Endodermal cell (in vitro differentiated cells): Measurements from ENCODE around the gene ABCF3. TPM values are rescaled to one million over a fixed set of nuclear protein-coding genes. Genes with fewer than 3 reads are reported as not detected.
A peak's percentile ranks its signal among the peaks of the same experiment; 100 is the strongest.

Experiments
- DNase-seq: peaks from one replicate; pipeline ENCODE4 v3.0.0-alpha.2; 2017
- H3K27ac ChIP-seq: 2 replicates; pipeline ENCODE4 v1.5.1; 2013; ENCODE audit warnings: mild to moderate bottlenecking, low read depth, low read length, moderate library complexity
- H3K27me3 ChIP-seq: 2 replicates; pipeline ENCODE4 v1.6.1; 2013; ENCODE audit warnings: mild to moderate bottlenecking, low read length, moderate library complexity; ENCODE audit not compliant: insufficient read depth, control insufficient read depth, poor library complexity, severe bottlenecking
- H3K36me3 ChIP-seq: 2 replicates; pipeline ENCODE4 v1.7.0; 2013; ENCODE audit warnings: mild to moderate bottlenecking, low read length, moderate library complexity; ENCODE audit not compliant: control insufficient read depth, insufficient read depth
- H3K4me1 ChIP-seq: one replicate; pipeline ENCODE4 v1.7.0; 2013; ENCODE audit warnings: low read length; ENCODE audit not compliant: control insufficient read depth, insufficient read depth
- H3K4me3 ChIP-seq: 2 replicates; pipeline ENCODE4 v1.5.1; 2013; ENCODE audit warnings: mild to moderate bottlenecking, low read length, moderate library complexity
- H3K9ac ChIP-seq: 2 replicates; pipeline ENCODE4 v1.6.1; 2013; ENCODE audit warnings: mild to moderate bottlenecking, low read length, moderate library complexity; ENCODE audit not compliant: poor library complexity, severe bottlenecking; ENCODE audit errors: extremely low read depth
- H3K9me3 ChIP-seq: 2 replicates; pipeline ENCODE4 v1.6.1; 2013; ENCODE audit warnings: mild to moderate bottlenecking, low read length, moderate library complexity; ENCODE audit not compliant: control insufficient read depth
- H3K27ac Mint-ChIP-seq: 2 replicates; pipeline ENCODE4 v1.8.0; 2020; ENCODE audit warnings: mixed read lengths
- H3K27me3 Mint-ChIP-seq: 2 replicates; pipeline ENCODE4 v1.8.0; 2021; ENCODE audit warnings: mild to moderate bottlenecking, mixed read lengths; ENCODE audit not compliant: insufficient read depth
- H3K36me3 Mint-ChIP-seq: 2 replicates; pipeline ENCODE4 v1.8.0; 2020; ENCODE audit warnings: low read depth, mixed read lengths
- H3K4me1 Mint-ChIP-seq: 2 replicates; pipeline ENCODE4 v1.8.0; 2020; ENCODE audit warnings: mixed read lengths
- H3K4me3 Mint-ChIP-seq: 2 replicates; pipeline ENCODE4 v1.8.0; 2020; ENCODE audit warnings: mild to moderate bottlenecking, moderate library complexity, mixed read lengths
- H3K9me3 Mint-ChIP-seq: 2 replicates; pipeline ENCODE4 v1.8.0; 2020; ENCODE audit warnings: mild to moderate bottlenecking, mixed read lengths
- CTCF ChIP-seq: fragments of 200-600 bp; sonication (generic); conservative IDR thresholded peaks from 2 replicates; pipeline ENCODE4 v1.5.0; 2021; ENCODE audit warnings: antibody characterized with exemption, mild to moderate bottlenecking
- WGBS, 2 experiments: methylation state at CpG; one replicate each; pipeline versions ENCODE4 v1.1.5 to v1.1.7; 2013; ENCODE audit warnings: missing lambda C conversion rate in 2 of 2, mixed read lengths in 1 of 2; ENCODE audit not compliant: insufficient coverage in 1 of 2, insufficient read length in 1 of 2; 5-methylcytosine and 5-hydroxymethylcytosine counted together
- total RNA-seq, 2 donors: library from RNA; stranded (reverse); fragmentation: NEBNext Ultra II Directional in 1 of 2; extraction: Animal tissue kit (Norgen Biotek cat#: 25700) in 1 of 2; gene quantifications; 2 replicates in 1 of 2; 3 replicates in 1 of 2; pipeline ENCODE4 v1.2.1, GENCODE V29; 2021

ABCF3 gene
- total RNA-seq, 2 donors from 2014 or later: 57.6 to 57.8 TPM

GRCh38 chr3:184189421-184189820 is 3.4 kb downstream of the ABCF3 start:
- H3K27ac ChIP-seq: no peak overlapping the region
- Mint-ChIP-seq H3K9me3 (no peaks in the 10 kb centered on the region), H3K27ac (no peak overlapping the region), H3K27me3 (no peaks in the 10 kb centered on the region), H3K4me3 (no peak overlapping the region), H3K4me1 (peaks cover 19% of the 10 kb centered on the region), H3K36me3 (peaks cover 61% of the 10 kb centered on the region)
- H3K27me3 ChIP-seq: no peaks in the 10 kb centered on the region
- no peak overlapping the region for H3K4me3 ChIP-seq
- no peak for TF ChIP-seq CTCF
- H3K9ac ChIP-seq: no peak overlapping the region
- no peaks in the 10 kb centered on the region for H3K4me1 ChIP-seq
- 92 to 99% methylated on average over 10 to 13 of the region's 13 CpGs for WGBS, 2 experiments
- H3K9me3 ChIP-seq: no peaks in the 10 kb centered on the region
- no peak for DNase-seq
- peaks cover 77% of the 10 kb centered on the region for H3K36me3 ChIP-seq

GRCh38 chr3:184192889-184193288 is 6.9 kb downstream of the ABCF3 start:
- Histone ChIP-seq H3K9me3 (no peaks in the 10 kb centered on the region), H3K36me3 (peaks cover 68% of the 10 kb centered on the region), H3K27me3 (no peaks in the 10 kb centered on the region), H3K27ac (no peak overlapping the region), H3K9ac (no peak overlapping the region), H3K4me1 (no peaks in the 10 kb centered on the region), H3K4me3 (no peak overlapping the region)
- peak; percentile 18 for DNase-seq
- Mint-ChIP-seq H3K27ac (no peak overlapping the region), H3K27me3 (no peaks in the 10 kb centered on the region), H3K36me3 (peaks cover 64% of the 10 kb centered on the region), H3K4me1 (no peaks in the 10 kb centered on the region), H3K4me3 (no peak overlapping the region), H3K9me3 (no peaks in the 10 kb centered on the region)
- no peak for TF ChIP-seq CTCF
- WGBS, 2 experiments: 96 to 100% methylated on average over 5 to 10 of the region's 10 CpGs

DNA sequence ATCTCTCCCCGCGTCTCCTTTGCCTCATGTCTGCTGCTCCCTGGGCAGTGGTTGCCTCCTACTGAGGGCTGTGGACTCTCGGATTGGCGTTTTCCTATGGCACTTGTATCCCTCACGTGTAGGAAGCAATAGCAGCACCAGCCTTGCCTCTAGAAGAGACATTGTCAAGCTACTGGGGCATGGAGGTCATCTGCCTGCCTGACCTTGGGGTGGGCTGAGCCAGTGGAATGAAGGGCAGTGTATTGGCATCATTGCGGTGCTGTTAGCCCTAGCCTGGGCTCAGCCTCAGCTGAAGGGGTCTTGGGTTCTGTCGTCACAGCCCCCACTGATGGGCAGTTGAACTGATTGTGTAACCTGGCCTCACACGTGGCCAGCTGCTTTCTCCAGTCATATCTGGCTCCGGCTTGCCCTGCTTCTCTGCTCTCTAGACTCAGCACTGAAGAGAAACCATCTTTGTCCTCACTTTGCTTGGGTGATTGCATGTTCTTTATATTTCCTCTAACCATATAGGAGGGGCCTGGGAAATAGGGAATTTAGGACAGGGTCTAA is 8.1 kb downstream of the ABCF3 start:
- H3K27ac ChIP-seq: no peak overlapping the region
- 90 to 93% methylated on average over 9 of the region's 9 CpGs for WGBS, 2 experiments
- Mint-ChIP-seq H3K27me3 (no peaks in the 10 kb centered on the region), H3K4me3 (no peak overlapping the region), H3K27ac (no peak overlapping the region), H3K4me1 (no peaks in the 10 kb centered on the region), H3K9me3 (no peaks in the 10 kb centered on the region), H3K36me3 (peaks cover 53% of the 10 kb centered on the region)
- H3K36me3 ChIP-seq: peaks cover 58% of the 10 kb centered on the region
- H3K4me1 ChIP-seq: no peaks in the 10 kb centered on the region
- H3K9me3 ChIP-seq: no peaks in the 10 kb centered on the region
- no peak overlapping the region for H3K4me3 ChIP-seq
- H3K27me3 ChIP-seq: no peaks in the 10 kb centered on the region
- no peak for TF ChIP-seq CTCF
- H3K9ac ChIP-seq: no peak overlapping the region
- DNase-seq: peak; percentile 28
